Sigmoid colon (tissue), 7 donors: Measurements from ENCODE around the gene NVL. TPM values are rescaled to one million over a fixed set of nuclear protein-coding genes. Genes with fewer than 3 reads are reported as not detected.
A peak's percentile ranks its signal among the peaks of the same experiment; 100 is the strongest.

ENCODE experiments used
- DNase-seq: peaks from one replicate; pipeline ENCODE4 v3.0.0-alpha.2; 2019
- H3K27ac ChIP-seq, 4 donors: fragments of 200-600 bp; sonication (generic); one replicate each; pipeline ENCODE4 v1.5.1; 2016 to 2019; ENCODE audit warnings: mild to moderate bottlenecking in 1 of 4
- H3K27me3 ChIP-seq, 3 donors: fragments of 200-600 bp; sonication (generic); one replicate each; pipeline ENCODE4 v1.5.1; 2019; ENCODE audit warnings: mild to moderate bottlenecking in 1 of 3
- H3K36me3 ChIP-seq, 4 donors: fragments of 200-600 bp; sonication (generic); one replicate each; pipeline ENCODE4 v1.5.1; 2016 to 2019
- H3K4me1 ChIP-seq, 4 donors: fragments of 200-600 bp; sonication (generic); one replicate each; pipeline ENCODE4 v1.5.1; 2017 to 2019
- H3K4me3 ChIP-seq, 4 donors: fragments of 200-600 bp; sonication (generic); one replicate each; pipeline ENCODE4 v1.5.1; 2017 to 2019; ENCODE audit warnings: mild to moderate bottlenecking in 2 of 4, moderate library complexity in 1 of 4
- H3K9me3 ChIP-seq, 4 donors: fragments of 200-600 bp in 3 of 4; sonication (generic) in 3 of 4; one replicate each; pipeline versions ENCODE4 v1.5.1 to v1.6.1; 2013 to 2019
- CTCF ChIP-seq, 4 experiments: fragments of 450-650 bp in 3 of 4; fragments of 200-600 bp in 1 of 4; IDR thresholded peaks; one replicate each; pipeline ENCODE4 v1.5.1; 2016 to 2019; ENCODE audit warnings: antibody characterized with exemption in 4 of 4, mild to moderate bottlenecking in 3 of 4, moderate library complexity in 2 of 4
- EP300 ChIP-seq, 4 donors: sonication (generic); formaldehyde crosslinking; IDR thresholded peaks; one replicate each; pipeline ENCODE4 v1.6.1; 2017; ENCODE audit warnings: antibody characterized with exemption in 4 of 4
- POLR2A ChIP-seq, 2 donors: fragments of 450-650 bp; IDR thresholded peaks; one replicate each; pipeline ENCODE4 v1.6.1; 2016; ENCODE audit warnings: antibody characterized with exemption in 2 of 2, mild to moderate bottlenecking in 2 of 2, moderate library complexity in 2 of 2
- POLR2AphosphoS5 ChIP-seq, 4 donors: sonication (generic); formaldehyde crosslinking; IDR thresholded peaks; one replicate each; pipeline ENCODE4 v1.6.1; 2017; ENCODE audit warnings: antibody characterized with exemption in 4 of 4
- WGBS, 2 donors: extraction: QIAGEN DNeasy Blood & Tissue Kit; methylation state at CpG; one replicate each; pipeline ENCODE4 v1.1.7; 2013; 5-methylcytosine and 5-hydroxymethylcytosine counted together
- intact Hi-C: fragments of 100-400 bp; cut with DNase I; formaldehyde crosslinking; loops from one replicate; pipeline ENCODE4 v1.15.1; 2023
- polyA plus RNA-seq, 3 donors: library from polyadenylated mRNA; stranded (reverse); fragments of 200-250 nt; gene quantifications; one replicate each; pipeline ENCODE4 v1.2.3, GENCODE V29; 2013
- total RNA-seq, 4 donors: library from RNA; depleted of rRNA; stranded (reverse); fragments of >200 nt; gene quantifications; one replicate each; pipeline ENCODE4 v1.1.0, GENCODE V29; 2016
- donor health status: healthy with polysubstance abuse.
- donor health status: Bipolar disorder and iron deficiency.
- donor health status: healthy.

The NVL gene
- total and polyA plus RNA-seq, 7 donors: 21.4 to 32.4 (median 25.0) TPM

- 1% methylated on average over 7 of the region's 7 CpGs for WGBS, 2 donors
- no peak for DNase-seq
- no peaks in the 10 kb centered on the region for H3K27me3 ChIP-seq
- intact Hi-C loops: no loop called here
- TF ChIP-seq POLR2A (IDR thresholded peaks at IDR 0.05) (no peak), POLR2AphosphoS5 (IDR thresholded peaks at IDR 0.05) (no peak), EP300 (IDR thresholded peaks at IDR 0.05) (no peak), CTCF (IDR thresholded peaks at IDR 0.05) (no peak)
- peaks cover 0 to 18% (median 2%) of the 10 kb centered on the region in 4 donors for H3K36me3 ChIP-seq
- peak overlapping the region; percentile 71 to 82 (median 78) for H3K4me3 ChIP-seq
- peak overlapping the region; percentile 79 to 92 (median 84) for H3K27ac ChIP-seq
- H3K9me3 ChIP-seq: no peaks in the 10 kb centered on the region
- H3K4me1 ChIP-seq: peaks cover 0 to 30% (median 19%) of the 10 kb centered on the region in 4 donors
Measured at GRCh38 chr1:224329484-224329841, 509 bp downstream of the NVL start.

GRCh38 chr1:224328644-224329043 lies 1.3 kb downstream of the NVL start:
- H3K4me1 ChIP-seq: peaks cover 0 to 30% (median 19%) of the 10 kb centered on the region in 4 donors
- H3K4me3 ChIP-seq: peak overlapping the region in 3 of 4 donors; percentile 71 to 79 (median 76)
- H3K27me3 ChIP-seq: no peaks in the 10 kb centered on the region
- DNase-seq: no peak
- peaks cover 0 to 19% (median 2%) of the 10 kb centered on the region in 4 donors for H3K36me3 ChIP-seq
- no peaks in the 10 kb centered on the region for H3K9me3 ChIP-seq
- TF ChIP-seq CTCF (IDR thresholded peaks at IDR 0.05): no peak
- no peak for TF ChIP-seq POLR2A (IDR thresholded peaks at IDR 0.05)
- TF ChIP-seq POLR2AphosphoS5 (IDR thresholded peaks at IDR 0.05): no peak
- TF ChIP-seq EP300 (IDR thresholded peaks at IDR 0.05): no peak
- H3K27ac ChIP-seq: no peak overlapping the region
- intact Hi-C loops: no loop called here
- 63 to 81% methylated on average over 6 of the region's 6 CpGs for whole genome bisulfite sequencing, 2 donors

- Histone ChIP-seq H3K36me3 (peaks cover 0 to 19% (median 2%) of the 10 kb centered on the region in 4 donors), H3K4me1 (peaks cover 0 to 27% (median 16%) of the 10 kb centered on the region in 4 donors), H3K9me3 (no peaks in the 10 kb centered on the region), H3K27me3 (no peaks in the 10 kb centered on the region), H3K27ac (no peak overlapping the region), H3K4me3 (no peak overlapping the region)
- DNase-seq: no peak
- TF ChIP-seq CTCF (IDR thresholded peaks at IDR 0.05): no peak
- no peak for TF ChIP-seq POLR2A (IDR thresholded peaks at IDR 0.05)
- TF ChIP-seq EP300 (IDR thresholded peaks at IDR 0.05): no peak
- TF ChIP-seq POLR2AphosphoS5 (IDR thresholded peaks at IDR 0.05): no peak
- 34 to 78% methylated on average over 1 of the region's 1 CpG for WGBS, 2 donors
- intact Hi-C loops: no loop called here
Measured at GRCh38 chr1:224325959-224326358, 4.0 kb downstream of the NVL start.

- Histone ChIP-seq H3K4me3 (no peak overlapping the region), H3K27ac (no peak overlapping the region), H3K36me3 (peaks cover 0 to 27% (median 2%) of the 10 kb centered on the region in 4 donors), H3K9me3 (no peaks in the 10 kb centered on the region), H3K4me1 (no peaks in the 10 kb centered on the region), H3K27me3 (no peaks in the 10 kb centered on the region)
- intact Hi-C loops: no loop called here
- TF ChIP-seq CTCF (IDR thresholded peaks at IDR 0.05) (no peak), POLR2A (IDR thresholded peaks at IDR 0.05) (no peak)
- 97% methylated on average over 2 of the region's 2 CpGs for WGBS, 2 donors
- no peak for DNase-seq
Measured at GRCh38 chr1:224321706-224322105, 8.3 kb downstream of the NVL start.

- H3K4me1 ChIP-seq: no peaks in the 10 kb centered on the region
- WGBS, 2 donors: 29 to 76% methylated on average over 4 of the region's 4 CpGs
- H3K4me3 ChIP-seq: no peak overlapping the region
- no peaks in the 10 kb centered on the region for H3K27me3 ChIP-seq
- peaks cover 0 to 47% (median 5%) of the 10 kb centered on the region in 4 donors for H3K36me3 ChIP-seq
- H3K27ac ChIP-seq: no peak overlapping the region
- DNase-seq: no peak
- H3K9me3 ChIP-seq: no peaks in the 10 kb centered on the region
- intact Hi-C loops: no loop called here
- no peak for TF ChIP-seq POLR2AphosphoS5 (IDR thresholded peaks at IDR 0.05)
Measured at GRCh38 chr1:224317383-224318045, 12.5 kb downstream of the NVL start.
